WTC11 (cell line): ENCODE measurements around the gene NUP210L. TPM values are rescaled to one million over a fixed set of nuclear protein-coding genes. Genes with fewer than 3 reads are reported as not detected.

Source experiments
- ATAC-seq: fragments of 200-7000 bp; cut with Tn5 transposase; 2 replicates; pipeline ENCODE4 v1.10.0; 2021; ENCODE audit warnings: mild to moderate bottlenecking, moderate library complexity
- CTCF ChIA-PET: fragments of 300-600 bp; sonication (Branson Sonifier 250); formaldehyde crosslinking; loops from one replicate; lab custom pipeline; 2021; ENCODE audit warnings: antibody characterized with exemption; lab: Charles Lee
- POLR2A ChIA-PET: fragments of 350-600 bp; sonication (Branson Sonifier 250); formaldehyde crosslinking; loops from one replicate; lab custom pipeline; 2021; ENCODE audit warnings: antibody characterized with exemption; lab: Charles Lee
- DNase-seq: peaks from one replicate; pipeline ENCODE4 v3.0.0; 2021; ENCODE audit warnings: low spot score
- H3K27ac Mint-ChIP-seq: 2 replicates; pipeline ENCODE4 v1.8.0; 2021; ENCODE audit warnings: mixed read lengths
- H3K27me3 Mint-ChIP-seq: 2 replicates; pipeline ENCODE4 v1.8.0; 2021; ENCODE audit warnings: low read depth, mild to moderate bottlenecking, moderate library complexity, mixed read lengths
- H3K36me3 Mint-ChIP-seq: 2 replicates; pipeline ENCODE4 v1.8.0; 2021; ENCODE audit warnings: mixed read lengths
- H3K4me1 Mint-ChIP-seq: 2 replicates; pipeline ENCODE4 v1.8.0; 2022; ENCODE audit warnings: mixed read lengths
- H3K4me3 Mint-ChIP-seq: 2 replicates; pipeline ENCODE4 v1.8.0; 2021; ENCODE audit warnings: mild to moderate bottlenecking, moderate library complexity, mixed read lengths
- H3K9me3 Mint-ChIP-seq: 2 replicates; pipeline ENCODE4 v1.8.0; 2021; ENCODE audit warnings: mixed read lengths
- ARID4B ChIP-seq: sonication (generic); formaldehyde crosslinking; IDR thresholded peaks from 2 replicates; pipeline ENCODE4 v1.8.0; 2023; ENCODE audit warnings: missing genetic modification reagents, mild to moderate bottlenecking, borderline replicate concordance
- EMX1 ChIP-seq: fragments of 250-450 bp; sonication (Bioruptor Pico); IDR thresholded peaks from 2 replicates; pipeline ENCODE4 v1.8.0; 2021; ENCODE audit warnings: mild to moderate bottlenecking
- HMGA2 ChIP-seq: fragments of 250-450 bp; sonication (Bioruptor Pico); IDR thresholded peaks from 2 replicates; pipeline ENCODE4 v1.4.0; 2021; ENCODE audit warnings: mild to moderate bottlenecking, moderate library complexity
- NR2C2 ChIP-seq: sonication (generic); formaldehyde crosslinking; IDR thresholded peaks from 2 replicates; pipeline ENCODE4 v1.8.0; 2022; ENCODE audit warnings: mild to moderate bottlenecking, missing genetic modification reagents
- PRDM15 ChIP-seq: sonication (generic); formaldehyde crosslinking; IDR thresholded peaks from 2 replicates; pipeline ENCODE4 v1.8.0; 2022; ENCODE audit warnings: missing genetic modification reagents
- ZNF138 ChIP-seq: sonication (generic); formaldehyde crosslinking; conservative IDR thresholded peaks from 2 replicates; pipeline ENCODE4 v1.8.1; 2022; ENCODE audit warnings: mild to moderate bottlenecking, moderate library complexity, missing genetic modification reagents
- total RNA-seq: library from RNA; stranded (reverse); gene quantifications from 3 replicates; pipeline ENCODE4 v1.2.3, GENCODE V29; 2021
- TF ChIP-seq, protein P1 (sequence below): sonication (generic); formaldehyde crosslinking; IDR thresholded peaks from 2 replicates; pipeline ENCODE4 v1.8.0; 2023; ENCODE audit warnings: missing genetic modification reagents
- TF ChIP-seq, protein P2 (sequence below): sonication (generic); formaldehyde crosslinking; IDR thresholded peaks from 2 replicates; pipeline ENCODE4 v1.8.1; 2022; ENCODE audit warnings: missing genetic modification reagents, borderline replicate concordance

NUP210L gene
- total RNA-seq, 1 experiment from 2014 or later: 0.02 TPM

DNA sequence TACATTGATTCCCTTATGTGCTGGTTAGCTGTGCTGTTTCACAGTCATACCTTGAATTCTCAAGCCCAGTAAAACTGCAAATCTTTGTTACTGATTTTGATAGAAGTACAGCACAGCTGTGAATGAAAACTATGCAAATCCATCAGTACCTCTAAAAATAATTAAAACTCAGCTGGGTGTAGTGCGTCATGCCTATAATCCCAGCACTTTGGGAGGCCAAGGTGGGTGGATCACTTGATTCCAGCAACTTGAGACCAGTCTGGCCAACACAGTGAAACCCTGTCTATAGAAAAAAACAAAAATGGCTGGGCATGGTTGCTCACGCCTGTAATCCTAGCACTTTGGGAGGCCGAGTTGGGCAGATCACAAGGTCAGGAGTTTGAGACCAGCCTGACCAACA, 61.2 kb downstream of the NUP210L start (continued):
- no peak for TF ChIP-seq ARID4B (CRISPR knock-in tag)
- no peak for TF ChIP-seq ZNF138 (CRISPR knock-in tag)
- TF ChIP-seq, protein P1, sequence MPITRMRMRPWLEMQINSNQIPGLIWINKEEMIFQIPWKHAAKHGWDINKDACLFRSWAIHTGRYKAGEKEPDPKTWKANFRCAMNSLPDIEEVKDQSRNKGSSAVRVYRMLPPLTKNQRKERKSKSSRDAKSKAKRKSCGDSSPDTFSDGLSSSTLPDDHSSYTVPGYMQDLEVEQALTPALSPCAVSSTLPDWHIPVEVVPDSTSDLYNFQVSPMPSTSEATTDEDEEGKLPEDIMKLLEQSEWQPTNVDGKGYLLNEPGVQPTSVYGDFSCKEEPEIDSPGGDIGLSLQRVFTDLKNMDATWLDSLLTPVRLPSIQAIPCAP: no peak

DNA sequence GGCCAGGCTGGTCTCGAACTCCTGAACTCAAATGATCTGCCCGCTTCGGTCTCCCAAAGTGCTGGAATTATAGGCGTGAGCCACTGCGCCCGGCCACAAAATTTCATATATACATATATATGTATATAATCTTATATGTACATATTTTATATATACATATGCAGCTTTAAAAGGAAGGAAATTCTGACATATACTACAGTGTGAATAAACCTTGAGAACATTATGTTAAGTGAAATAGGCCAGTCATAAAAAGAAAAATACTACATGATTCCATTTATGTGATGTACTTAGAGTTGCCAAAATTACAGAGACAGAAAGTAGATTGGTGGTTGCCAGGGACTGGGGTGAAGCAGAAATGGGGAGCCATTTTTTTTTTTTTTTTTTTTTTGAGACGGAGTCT, 63.2 kb downstream of the NUP210L start:
- H3K27ac Mint-ChIP-seq: no peak overlapping the region
- H3K4me1 Mint-ChIP-seq: peaks cover 2% of the 10 kb centered on the region; the same call in 1 of the 2 replicates
- H3K4me3 Mint-ChIP-seq: no peak overlapping the region
- ChIA-PET POLR2A (no interaction called here), CTCF (interaction anchor here (0.7 kb wide), 1 partner anchor 264 kb away, joined by 3 read pairs; no protein-coding TSS in a partner anchor)
- H3K27me3 Mint-ChIP-seq: peaks cover 4% of the 10 kb centered on the region
- DNase-seq (no peak), ATAC-seq (no peak)
- TF ChIP-seq, protein P2, sequence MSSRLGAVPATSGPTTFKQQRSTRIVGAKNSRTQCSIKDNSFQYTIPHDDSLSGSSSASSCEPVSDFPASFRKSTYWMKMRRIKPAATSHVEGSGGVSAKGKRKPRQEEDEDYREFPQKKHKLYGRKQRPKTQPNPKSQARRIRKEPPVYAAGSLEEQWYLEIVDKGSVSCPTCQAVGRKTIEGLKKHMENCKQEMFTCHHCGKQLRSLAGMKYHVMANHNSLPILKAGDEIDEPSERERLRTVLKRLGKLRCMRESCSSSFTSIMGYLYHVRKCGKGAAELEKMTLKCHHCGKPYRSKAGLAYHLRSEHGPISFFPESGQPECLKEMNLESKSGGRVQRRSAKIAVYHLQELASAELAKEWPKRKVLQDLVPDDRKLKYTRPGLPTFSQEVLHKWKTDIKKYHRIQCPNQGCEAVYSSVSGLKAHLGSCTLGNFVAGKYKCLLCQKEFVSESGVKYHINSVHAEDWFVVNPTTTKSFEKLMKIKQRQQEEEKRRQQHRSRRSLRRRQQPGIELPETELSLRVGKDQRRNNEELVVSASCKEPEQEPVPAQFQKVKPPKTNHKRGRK (CRISPR knock-in tag): no peak
- TF ChIP-seq PRDM15 (CRISPR knock-in tag) (no peak), EMX1 (no peak), HMGA2 (CRISPR knock-in tag) (no peak), ARID4B (CRISPR knock-in tag) (no peak), NR2C2 (CRISPR knock-in tag) (no peak)
- peaks cover 13% of the 10 kb centered on the region for H3K9me3 Mint-ChIP-seq
- no peaks in the 10 kb centered on the region for H3K36me3 Mint-ChIP-seq
